ENCODE data around the gene MIPOL1. TPM values are rescaled to one million over a fixed set of nuclear protein-coding genes. Genes with fewer than 3 reads are reported as not detected.

MIPOL1 gene
- total and polyA plus RNA-seq, 4 donors, result 0.51 to 6.6 (median 1.9) TPM

GRCh38 chr14:37257501-37258070 lies 59.8 kb downstream of the MIPOL1 start:
- no peak overlapping the region for H3K4me3 ChIP-seq (ENCODE audit: low read depth in 1 of 3, low read length in 3 of 3)
- TF ChIP-seq FOXA2 (IDR thresholded peaks at IDR 0.05), result no peak
- TF ChIP-seq FOXA1 (IDR thresholded peaks at IDR 0.05), result no peak
- no peak for TF ChIP-seq JUND (IDR thresholded peaks at IDR 0.05)
- TF ChIP-seq SP1 (IDR thresholded peaks at IDR 0.05), result no peak
- no peak for TF ChIP-seq GABPA (IDR thresholded peaks at IDR 0.05 in 1 of 2, conservative IDR thresholded peaks at IDR 0.05 in 1 of 2)
- no peak for TF ChIP-seq ZBTB33 (IDR thresholded peaks at IDR 0.05)
- no peak for TF ChIP-seq HNF4A (conservative IDR thresholded peaks at IDR 0.05)
- TF ChIP-seq TAF1 (conservative IDR thresholded peaks at IDR 0.05), result no peak
- TF ChIP-seq MAX (IDR thresholded peaks at IDR 0.05), result no peak
- TF ChIP-seq YY1 (IDR thresholded peaks at IDR 0.05), result no peak
- peaks cover 0 to 3% (median under 1%) of the 10 kb centered on the region in 4 donors for H3K4me1 ChIP-seq (ENCODE audit: control insufficient read depth in 4 of 4, insufficient read depth in 4 of 4, low read length in 3 of 4)
- no peaks in the 10 kb centered on the region for H3K9me3 ChIP-seq (ENCODE audit: control insufficient read depth in 4 of 4, low read length in 3 of 4)
- no peak overlapping the region for H3K27ac ChIP-seq (ENCODE audit: low read depth in 1 of 2, low read length in 2 of 2)
- WGBS, result 86% methylated on average over 5 of the region's 5 CpGs
- H3K9ac ChIP-seq (ENCODE audit: low read depth in 1 of 2, low read length in 2 of 2), result no peak overlapping the region
- H3K36me3 ChIP-seq (ENCODE audit: control insufficient read depth in 4 of 4, insufficient read depth in 3 of 4, low read depth in 1 of 4, low read length in 3 of 4), result no peaks in the 10 kb centered on the region
- no peak for DNase-seq (ENCODE audit: low spot score)
- H3K27me3 ChIP-seq (ENCODE audit: control insufficient read depth in 4 of 4, insufficient read depth in 4 of 4, low read length in 3 of 4), result no peaks in the 10 kb centered on the region

GRCh38 chr14:37262649-37263048 lies 64.9 kb downstream of the MIPOL1 start:
- WGBS, result 56% methylated on average over 2 of the region's 2 CpGs
- Histone ChIP-seq H3K4me1 (ENCODE audit: control insufficient read depth in 4 of 4, insufficient read depth in 4 of 4, low read length in 3 of 4) (no peaks in the 10 kb centered on the region), H3K9me3 (ENCODE audit: control insufficient read depth in 4 of 4, low read length in 3 of 4) (no peaks in the 10 kb centered on the region), H3K36me3 (ENCODE audit: control insufficient read depth in 4 of 4, insufficient read depth in 3 of 4, low read depth in 1 of 4, low read length in 3 of 4) (no peaks in the 10 kb centered on the region), H3K4me3 (ENCODE audit: low read depth in 1 of 3, low read length in 3 of 3) (no peak overlapping the region), H3K27ac (ENCODE audit: low read depth in 1 of 2, low read length in 2 of 2) (no peak overlapping the region), H3K27me3 (ENCODE audit: control insufficient read depth in 4 of 4, insufficient read depth in 4 of 4, low read length in 3 of 4) (no peaks in the 10 kb centered on the region), H3K9ac (ENCODE audit: low read depth in 1 of 2, low read length in 2 of 2) (no peak overlapping the region)
- DNase-seq (ENCODE audit: low spot score), result no peak
- TF ChIP-seq FOXA2 (IDR thresholded peaks at IDR 0.05), result no peak
- no peak for TF ChIP-seq HNF4G (IDR thresholded peaks at IDR 0.05)
- no peak for TF ChIP-seq EGR1 (IDR thresholded peaks at IDR 0.05; ENCODE audit: low read depth in 2 of 2)
- no peak for TF ChIP-seq CTCF (IDR thresholded peaks at IDR 0.05; ENCODE audit: low read depth, low read length, missing input control)
- TF ChIP-seq MAX (IDR thresholded peaks at IDR 0.05), result no peak
- TF ChIP-seq ATF3 (IDR thresholded peaks at IDR 0.05), result no peak
- TF ChIP-seq ZBTB33 (IDR thresholded peaks at IDR 0.05), result no peak
- TF ChIP-seq RXRA (IDR thresholded peaks at IDR 0.05), result no peak
- TF ChIP-seq RAD21 (IDR thresholded peaks at IDR 0.05), result no peak
- TF ChIP-seq JUND (IDR thresholded peaks at IDR 0.05), result no peak
- TF ChIP-seq TAF1 (conservative IDR thresholded peaks at IDR 0.05), result no peak
- no peak for TF ChIP-seq HNF4A (conservative IDR thresholded peaks at IDR 0.05)
- no peak for TF ChIP-seq YY1 (IDR thresholded peaks at IDR 0.05)
- no peak for TF ChIP-seq NR2F2 (IDR thresholded peaks at IDR 0.05)
- TF ChIP-seq REST (IDR thresholded peaks at IDR 0.05), result no peak
- no peak for TF ChIP-seq GABPA (IDR thresholded peaks at IDR 0.05 in 1 of 2, conservative IDR thresholded peaks at IDR 0.05 in 1 of 2)
